ENCODE results near the gene ACVRL1.

Gene ACVRL1

GRCh38 chr12:51971679-51972421 is 64.5 kb downstream of the ACVRL1 start:
- no peak for DNase-seq

- DNase-seq: no peak
These were observed 65.1 kb downstream of the ACVRL1 start for GRCh38 chr12:51972422-51972812.

GRCh38 chr12:51972849-51973273 is 65.6 kb downstream of the ACVRL1 start:
- peak; percentile 37 for DNase-seq
